GM21717 (cell line): Measurements from ENCODE around the gene MAT1A.
"Not testable (repeated sequence)": the region's sequence is repeated elsewhere in the genome, so short reads cannot be mapped to it uniquely, and the experiment has no call there.

Experiments used
- ATAC-seq: cut with Tn5 transposase; IDR thresholded peaks from one replicate; pipeline ENCODE4 v1.9.1; 2021; ENCODE audit warnings: mild to moderate bottlenecking, moderate library complexity; ENCODE audit not compliant: unreplicated experiment

MAT1A gene

DNA sequence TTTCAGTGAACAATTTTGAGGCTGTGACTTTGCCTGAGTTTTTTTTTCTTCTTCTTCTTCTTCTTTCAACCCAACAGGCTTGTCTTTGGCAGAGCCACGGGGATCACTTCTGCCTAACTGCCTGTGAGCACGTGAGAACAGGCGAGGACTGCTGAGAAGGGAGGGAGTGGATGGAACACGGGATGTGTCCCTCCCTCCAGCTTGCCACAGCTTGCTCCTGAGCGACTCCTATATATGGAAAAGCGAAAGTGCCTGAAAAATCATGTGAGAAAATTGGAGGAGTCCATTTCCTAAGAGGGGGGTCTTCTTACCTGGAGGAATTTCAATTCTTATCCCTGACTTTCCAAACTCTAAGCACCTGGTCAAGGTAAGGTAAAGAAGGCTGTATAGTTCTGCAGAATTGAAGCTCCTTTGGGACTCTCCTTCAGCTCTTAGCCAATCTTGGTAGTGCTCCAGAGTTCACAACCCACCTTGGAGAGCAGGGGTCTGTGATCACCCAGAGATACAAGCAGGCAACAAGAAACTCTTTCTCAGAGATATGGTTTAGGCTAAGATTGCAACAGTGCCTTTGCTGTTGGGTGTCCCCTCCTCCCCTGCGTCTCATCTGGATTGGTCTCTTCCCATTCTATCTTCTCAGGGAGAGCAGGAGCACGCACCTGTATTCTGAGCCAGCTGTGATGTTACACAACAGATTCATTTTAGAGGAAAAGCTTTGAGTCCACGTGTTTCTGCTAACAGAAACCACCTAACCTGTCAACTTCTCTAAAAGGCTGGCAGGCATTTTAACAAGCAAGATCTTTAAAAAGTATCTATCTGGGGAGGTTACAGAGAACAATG is at the start of gene MAT1A:
MAT1A (minus strand) TSS at position 208 of the 837 bp plus-strand sequence. CDS start 235 bp downstream, outside the sequence.
- ATAC-seq = no peak

DNA sequence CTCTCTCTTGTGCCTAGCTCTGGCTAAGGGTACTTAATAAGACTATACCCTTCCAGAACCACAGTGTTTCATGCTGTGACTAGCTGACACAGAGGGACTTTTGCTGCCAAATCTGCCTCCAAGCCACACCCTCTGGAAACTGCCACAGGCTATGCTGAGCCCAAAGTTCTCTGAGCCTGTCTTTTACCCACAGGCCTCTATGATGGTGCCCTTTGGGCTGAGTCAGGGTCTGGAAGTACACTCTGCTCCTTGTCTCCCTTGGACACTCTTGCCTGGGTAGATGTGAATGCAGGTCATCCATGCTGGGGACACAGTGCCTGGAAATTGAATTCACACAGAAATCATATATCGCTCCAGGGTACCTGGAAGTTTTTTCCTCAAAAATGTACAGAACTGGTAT is 44.5 kb upstream of the MAT1A start:
- no peak for ATAC-seq

DNA sequence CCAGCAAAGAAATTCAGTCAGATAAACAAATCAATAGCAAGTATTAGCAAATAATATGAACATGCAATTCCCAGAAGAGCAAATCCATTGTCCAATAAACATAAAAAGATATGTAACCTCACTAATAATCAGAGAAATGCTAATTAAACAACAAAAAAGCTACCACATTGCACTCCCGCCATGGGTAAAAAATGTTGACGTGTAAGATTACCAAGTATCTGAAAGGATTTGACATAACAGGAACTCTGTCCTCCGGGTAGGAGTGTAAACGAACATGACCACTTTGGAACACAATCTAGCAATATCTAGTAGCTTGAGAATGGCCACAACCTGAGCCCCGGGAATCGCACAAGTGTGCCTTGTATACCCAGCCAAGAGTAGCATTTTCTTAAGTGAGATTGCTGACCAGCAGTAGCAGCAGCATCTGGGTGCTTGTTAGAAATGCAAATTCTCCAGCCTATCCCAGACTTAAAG is 35.5 kb upstream of the MAT1A start:
- no peak for ATAC-seq

GRCh38 chr10:80324086-80324485 is 34.6 kb upstream of the MAT1A start:
- no peak for ATAC-seq

GRCh38 chr10:80323311-80323710 is 33.9 kb upstream of the MAT1A start:
- ATAC-seq = no peak

DNA sequence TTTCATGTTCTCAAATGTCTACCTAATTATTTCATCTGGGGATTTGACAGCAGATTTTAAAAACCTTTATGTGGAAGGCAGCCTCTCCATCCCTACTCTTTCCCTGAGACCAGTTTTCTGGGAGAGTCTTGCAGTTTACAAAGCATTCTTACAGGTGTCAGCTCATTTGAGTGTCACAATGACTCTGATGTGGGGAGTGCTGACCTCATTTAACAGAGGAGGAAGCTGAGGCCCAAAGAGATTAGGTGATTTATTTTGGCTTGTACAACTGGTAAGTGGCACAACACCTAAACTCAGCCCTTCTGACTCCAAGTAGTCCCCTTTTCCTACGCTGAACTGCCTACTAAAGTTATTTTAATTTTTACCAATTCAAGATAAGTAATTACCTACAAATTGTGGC is 33.3 kb upstream of the MAT1A start:
- no peak for ATAC-seq

DNA sequence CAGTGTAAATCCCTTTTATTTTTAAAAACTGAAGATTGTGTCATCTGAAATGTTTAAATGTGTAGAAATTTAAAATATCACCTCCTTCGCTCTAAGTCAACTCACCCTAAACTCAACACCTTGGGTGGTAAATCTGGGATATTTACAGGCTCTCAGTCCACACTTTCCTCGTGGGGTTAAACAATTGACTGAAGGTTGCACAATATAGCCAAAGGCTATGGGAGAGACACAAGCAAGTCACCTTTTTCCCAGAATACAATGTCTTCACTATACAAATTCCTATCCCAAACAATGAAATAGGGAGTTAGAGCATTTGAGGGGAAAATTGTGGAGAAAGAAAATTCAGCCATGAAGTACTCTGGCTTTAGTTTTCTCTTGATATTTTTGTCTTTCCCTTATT is 32.7 kb upstream of the MAT1A start:
- no peak for ATAC-seq

DNA sequence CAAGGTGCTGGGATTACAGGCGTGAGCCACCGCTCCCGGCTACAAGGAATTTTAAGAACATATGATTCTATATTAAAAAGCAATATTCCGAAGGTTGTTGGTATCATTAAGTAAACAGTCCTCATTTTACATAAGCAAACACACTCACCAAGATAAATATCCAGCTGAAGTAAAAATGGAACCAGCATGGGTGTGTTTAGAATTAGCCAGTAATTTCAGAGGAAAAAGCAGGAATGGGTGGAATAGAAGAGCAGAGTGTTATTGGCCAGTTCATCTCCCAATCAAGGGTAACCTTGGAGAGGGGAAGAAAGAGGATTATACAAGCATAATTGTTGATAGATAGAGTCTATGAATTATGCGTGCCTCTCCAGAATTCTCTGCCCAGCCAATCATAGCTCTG is 31.7 kb upstream of the MAT1A start:
- ATAC-seq = no peak

DNA sequence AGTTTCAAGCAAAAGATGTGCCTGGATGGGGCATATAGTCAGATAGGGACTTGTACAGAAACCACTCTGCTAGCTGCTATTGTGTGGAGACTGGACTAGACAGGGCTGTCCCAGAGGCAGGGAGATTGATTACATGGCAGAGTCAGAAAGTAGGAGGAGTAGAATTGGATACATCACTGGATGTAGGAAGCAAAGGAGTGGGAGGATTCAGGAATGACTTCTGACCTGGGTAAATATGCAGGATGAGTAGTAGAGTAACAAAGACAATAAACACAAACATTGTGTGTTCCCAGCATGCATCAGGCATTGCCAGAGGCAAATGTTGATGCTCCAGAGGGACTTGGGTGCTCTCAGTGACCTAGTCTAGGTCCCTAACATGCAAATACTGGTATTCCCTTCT is 30.9 kb upstream of the MAT1A start:
- no peak for ATAC-seq

- no peak for ATAC-seq
These were observed 30.4 kb upstream of the MAT1A start for GRCh38 chr10:80319725-80320290.

DNA sequence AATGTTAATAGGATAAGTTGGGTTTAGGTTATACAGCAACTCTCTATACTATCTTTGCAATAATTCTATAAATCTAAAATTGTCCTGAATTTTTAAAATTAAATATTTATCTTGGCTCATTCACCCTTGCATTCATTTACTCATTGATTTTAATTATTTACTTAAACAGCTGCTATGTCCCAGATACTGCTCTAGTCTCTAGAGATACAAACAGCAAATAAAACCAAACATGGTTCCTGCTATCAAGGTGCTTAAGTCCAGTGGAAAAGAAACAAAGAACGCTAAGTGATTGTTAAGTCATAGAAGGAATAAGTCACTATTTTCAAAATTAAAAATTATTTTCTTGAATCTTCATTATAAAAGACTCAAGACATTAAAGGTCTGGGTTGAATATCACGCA is 29.9 kb upstream of the MAT1A start:
- ATAC-seq = no peak

DNA sequence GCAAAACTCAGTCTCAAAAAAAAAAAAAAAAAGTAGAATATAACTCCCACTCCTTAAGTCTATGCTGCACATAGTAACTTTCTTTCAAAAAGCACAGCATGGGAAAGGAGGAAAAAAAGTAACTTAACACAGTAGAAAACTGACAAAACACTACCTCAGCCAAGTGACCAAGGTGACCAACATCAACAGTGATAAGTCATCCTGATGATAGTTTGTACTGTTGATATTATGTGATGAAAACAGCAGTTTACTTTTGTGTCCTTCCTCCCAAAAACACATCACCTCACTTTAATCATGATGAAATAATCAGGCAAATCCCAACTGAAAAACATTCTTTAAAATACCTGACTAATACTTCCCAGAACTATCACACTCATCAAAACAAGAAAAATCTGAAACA is 29.3 kb upstream of the MAT1A start:
- ATAC-seq = no peak

DNA sequence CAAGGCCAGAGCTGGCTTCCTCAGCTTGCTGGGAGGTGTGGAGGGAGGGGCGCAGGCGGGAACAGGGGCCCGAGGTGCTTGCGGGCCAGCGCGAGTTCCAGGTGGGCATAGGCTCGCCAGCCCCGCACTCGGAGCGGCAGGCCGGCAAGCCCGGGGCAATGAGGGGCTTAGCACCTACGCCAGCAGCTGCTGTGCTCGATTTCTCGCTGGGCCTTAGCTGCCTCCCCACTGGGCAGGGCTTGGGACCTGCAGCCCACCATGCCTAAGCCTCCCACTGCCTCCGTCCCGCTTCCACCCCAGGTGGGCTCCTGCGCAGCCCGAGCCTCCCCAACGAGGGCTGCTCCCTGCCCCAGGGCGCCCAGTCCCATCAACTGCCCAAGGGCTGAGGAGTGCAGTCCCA is 25.9 kb upstream of the MAT1A start:
- no peak for ATAC-seq

DNA sequence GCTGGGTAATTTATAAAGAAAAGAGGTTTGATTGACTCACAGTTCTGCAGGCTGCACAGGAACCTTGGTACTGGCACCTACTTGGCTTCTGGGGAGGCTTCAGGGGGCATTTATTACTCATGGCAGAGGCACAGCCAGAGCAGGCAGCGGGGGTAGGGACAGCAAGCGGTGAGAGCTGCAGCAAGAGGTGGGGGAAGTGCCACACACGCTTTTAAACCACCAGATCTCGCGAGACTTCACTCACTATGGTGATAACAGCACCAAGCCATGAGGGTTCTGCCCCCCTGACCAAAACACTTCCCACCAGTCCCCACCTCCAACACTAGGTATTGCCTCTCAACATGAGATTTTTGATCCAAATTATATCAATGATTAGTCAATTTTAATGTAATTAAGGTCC is 24.1 kb upstream of the MAT1A start:
- ATAC-seq = no peak

- not testable (repeated sequence) for ATAC-seq
These were observed 16.5 kb upstream of the MAT1A start for GRCh38 chr10:80305989-80306388.

DNA sequence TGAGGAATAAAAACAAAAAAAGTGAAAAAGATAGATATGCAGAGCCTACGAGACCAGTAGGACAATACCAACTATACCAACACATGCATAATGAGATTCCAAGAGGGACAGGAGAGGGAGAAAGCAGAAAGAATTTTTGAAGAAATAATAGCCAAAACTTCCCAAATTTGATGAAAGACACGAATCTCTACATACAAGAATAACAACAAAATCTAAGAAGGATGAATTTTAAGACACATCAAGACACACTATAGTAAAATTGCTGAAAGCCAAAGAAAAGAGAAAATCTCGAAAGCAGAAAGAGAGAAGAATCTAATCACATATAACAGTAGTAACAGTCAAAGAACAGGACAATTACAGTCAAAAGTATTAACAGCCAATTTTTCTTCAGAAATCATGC is 7.5 kb upstream of the MAT1A start:
- ATAC-seq = no peak

- no peak for ATAC-seq
These were observed 3.3 kb upstream of the MAT1A start for GRCh38 chr10:80292607-80293239.

- ATAC-seq = no peak
These were observed 1.2 kb upstream of the MAT1A start for GRCh38 chr10:80290474-80291220.

- no peak for ATAC-seq
These were observed 609 bp downstream of the MAT1A start for GRCh38 chr10:80288849-80289248.

DNA sequence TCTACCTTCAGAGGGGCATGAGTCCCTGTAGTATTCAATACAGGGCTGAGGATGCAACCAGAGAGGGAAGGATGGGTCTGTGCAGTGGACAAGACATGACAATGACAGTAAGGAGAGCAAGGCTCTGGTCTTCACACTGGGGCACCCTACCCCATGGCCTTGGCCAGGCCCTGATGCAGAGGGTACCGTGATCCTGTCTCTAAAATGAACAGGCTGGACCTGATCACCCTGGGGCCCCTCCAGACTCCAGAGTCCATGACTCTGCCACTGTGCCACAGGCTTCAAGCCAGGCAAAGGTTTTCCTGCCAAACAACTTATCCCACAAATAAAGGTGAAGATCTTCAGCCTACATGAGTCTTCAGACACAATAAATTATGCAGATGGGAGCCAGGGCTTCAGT is 4.9 kb downstream of the MAT1A start:
- ATAC-seq = no peak

GRCh38 chr10:80283536-80284199 is 5.8 kb downstream of the MAT1A start:
- no peak for ATAC-seq
